BJ (cell line): ENCODE measurements around the gene TSC22D2. TPM values are rescaled to one million over a fixed set of nuclear protein-coding genes. Genes with fewer than 3 reads are reported as not detected.
"Not testable (repeated sequence)": the region's sequence is repeated elsewhere in the genome, so short reads cannot be mapped to it uniquely, and the experiment has no call there.

Source experiments
- CTCF ChIA-PET: fragments of 350-600 bp; formaldehyde crosslinking; extraction: SDS; loops from one replicate; lab custom pipeline; 2021; ENCODE audit warnings: antibody characterized with exemption, inconsistent platforms; lab: Yijun Ruan, JAX
- POLR2A ChIA-PET: fragments of 300-600 bp; sonication (Branson Sonifier 250); formaldehyde crosslinking; extraction: SDS; loops from one replicate; lab custom pipeline; 2021; ENCODE audit warnings: antibody characterized with exemption; lab: Charles Lee
- DNase-seq: peaks from one replicate; pipeline ENCODE4 v3.0.0-alpha.2; 2011; ENCODE audit warnings: low read depth
- H3K27me3 ChIP-seq: 2 replicates; pipeline ENCODE4 v1.6.0; 2011; ENCODE audit warnings: low read length; ENCODE audit not compliant: control insufficient read depth, insufficient read depth
- H3K36me3 ChIP-seq: 2 replicates; pipeline ENCODE4 v1.5.1; 2011; ENCODE audit warnings: low read length; ENCODE audit not compliant: control insufficient read depth, insufficient read depth
- H3K4me3 ChIP-seq: 2 replicates; pipeline ENCODE4 v1.5.1; 2011; ENCODE audit warnings: low read depth, mild to moderate bottlenecking, control low read depth, low read length
- polyA plus RNA-seq: library from polyadenylated mRNA; depleted of rRNA; stranded (reverse); fragments of >200 nt; gene quantifications from 2 replicates; pipeline ENCODE4 v1.2.3, GENCODE V29; 2011
- TF ChIP-seq, protein P1 (sequence below): IDR thresholded peaks from 2 replicates; pipeline ENCODE4 v1.5.1; 2011; ENCODE audit warnings: low read depth, mild to moderate bottlenecking, control low read depth, inconsistent platforms, low read length, moderate library complexity; ENCODE audit not compliant: insufficient read depth

Gene TSC22D2
- polyA plus RNA-seq, 1 experiment = 8.4 TPM

DNA sequence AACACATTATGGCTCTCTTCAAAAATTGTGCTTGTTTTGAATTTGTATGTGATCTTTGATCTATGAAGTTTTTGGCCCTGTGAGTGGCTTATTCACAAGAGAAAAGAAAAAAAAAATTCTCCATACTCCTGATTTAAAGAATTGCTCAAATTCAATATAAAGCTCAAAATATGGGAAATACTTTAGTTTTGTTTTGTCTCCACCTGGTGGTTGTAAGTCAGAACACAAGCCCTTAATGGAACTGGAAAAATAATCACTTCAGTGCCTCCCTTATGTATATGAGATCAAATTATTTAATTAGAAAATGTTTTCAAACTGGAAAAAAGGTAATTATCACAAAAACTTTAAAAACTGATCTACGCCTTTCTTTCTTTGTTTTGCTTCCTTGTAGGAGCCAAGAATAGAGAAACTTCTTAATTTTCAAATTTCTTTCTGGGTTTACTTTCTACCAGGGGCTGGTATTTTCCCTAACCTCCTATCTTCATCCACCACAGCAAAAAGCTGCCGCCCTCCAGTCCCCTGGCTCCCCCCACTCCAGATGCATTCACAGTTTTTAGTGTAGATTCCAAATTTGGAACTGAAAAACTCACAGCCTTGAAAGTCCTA, 87.6 kb downstream of the TSC22D2 start:
- ChIA-PET CTCF (interaction anchor here (0.7 to 5.3 kb wide), 24 partner anchors 9 to 559 kb away, joined by 3 to 64 read pairs (median 4); partner anchors contain the start of gene TSC22D2), POLR2A (interaction anchor here (0.6 to 1.1 kb wide), 5 partner anchors 16 to 526 kb away, joined by 3 to 7 read pairs (median 4); no protein-coding TSS in a partner anchor)
- H3K4me3 ChIP-seq = no peak overlapping the region
- H3K27me3 ChIP-seq = no peaks in the 10 kb centered on the region
- TF ChIP-seq, protein P1, sequence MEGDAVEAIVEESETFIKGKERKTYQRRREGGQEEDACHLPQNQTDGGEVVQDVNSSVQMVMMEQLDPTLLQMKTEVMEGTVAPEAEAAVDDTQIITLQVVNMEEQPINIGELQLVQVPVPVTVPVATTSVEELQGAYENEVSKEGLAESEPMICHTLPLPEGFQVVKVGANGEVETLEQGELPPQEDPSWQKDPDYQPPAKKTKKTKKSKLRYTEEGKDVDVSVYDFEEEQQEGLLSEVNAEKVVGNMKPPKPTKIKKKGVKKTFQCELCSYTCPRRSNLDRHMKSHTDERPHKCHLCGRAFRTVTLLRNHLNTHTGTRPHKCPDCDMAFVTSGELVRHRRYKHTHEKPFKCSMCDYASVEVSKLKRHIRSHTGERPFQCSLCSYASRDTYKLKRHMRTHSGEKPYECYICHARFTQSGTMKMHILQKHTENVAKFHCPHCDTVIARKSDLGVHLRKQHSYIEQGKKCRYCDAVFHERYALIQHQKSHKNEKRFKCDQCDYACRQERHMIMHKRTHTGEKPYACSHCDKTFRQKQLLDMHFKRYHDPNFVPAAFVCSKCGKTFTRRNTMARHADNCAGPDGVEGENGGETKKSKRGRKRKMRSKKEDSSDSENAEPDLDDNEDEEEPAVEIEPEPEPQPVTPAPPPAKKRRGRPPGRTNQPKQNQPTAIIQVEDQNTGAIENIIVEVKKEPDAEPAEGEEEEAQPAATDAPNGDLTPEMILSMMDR = peak; percentile 57
- no peaks in the 10 kb centered on the region for H3K36me3 ChIP-seq
- DNase-seq = no peak

DNA sequence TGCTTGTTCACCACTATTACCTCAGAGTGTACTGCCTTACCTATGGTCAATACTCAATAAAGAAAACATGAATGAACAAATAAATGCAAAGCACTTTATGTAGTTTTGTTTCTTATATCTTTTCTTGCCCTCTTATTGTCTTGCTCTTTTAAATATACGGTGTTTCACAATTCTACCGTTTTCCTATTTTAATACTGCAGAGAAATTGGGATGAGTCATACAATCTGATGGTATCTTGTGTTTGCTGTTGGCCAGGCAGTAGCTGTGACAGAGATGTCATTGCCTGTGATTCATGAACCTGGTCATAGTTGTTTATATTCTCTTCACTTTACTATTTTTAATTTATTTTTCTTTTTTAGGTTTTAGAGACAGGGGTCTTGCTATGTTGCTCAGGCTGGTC, 89.9 kb downstream of the TSC22D2 start:
- DNase-seq = peak; percentile 22
- Histone ChIP-seq H3K4me3 (no peak overlapping the region), H3K36me3 (no peaks in the 10 kb centered on the region), H3K27me3 (no peaks in the 10 kb centered on the region)
- ChIA-PET CTCF (interaction anchor here (1.4 to 5.3 kb wide), 2 partner anchors 88 to 270 kb away, joined by 4 to 64 read pairs; no protein-coding TSS in a partner anchor), POLR2A (no interaction called here)
- TF ChIP-seq, protein P1 = no peak

DNA sequence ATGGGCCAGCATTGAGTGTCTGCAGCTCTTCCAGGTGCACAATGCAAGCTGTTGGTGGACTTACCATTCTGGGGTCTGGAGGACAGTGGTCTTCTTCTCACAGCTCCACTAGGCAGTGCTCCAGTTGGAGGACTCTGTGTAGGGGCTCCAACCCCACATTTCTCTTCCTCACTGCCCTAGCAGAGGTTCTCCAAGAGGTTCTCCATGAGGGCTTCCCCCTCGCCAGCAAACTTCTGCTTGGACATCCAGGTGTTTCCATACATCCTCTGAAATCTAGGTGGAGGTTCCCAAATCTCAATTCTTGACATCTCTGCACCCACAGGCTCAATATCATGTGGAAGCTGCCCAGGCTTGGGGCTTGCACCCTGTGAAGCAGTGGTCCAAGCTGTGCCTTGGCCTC, 92.9 kb downstream of the TSC22D2 start:
- H3K27me3 ChIP-seq, POLR2A ChIA-PET, H3K36me3 ChIP-seq, H3K4me3 ChIP-seq, DNase-seq: not testable (repeated sequence)
- CTCF ChIA-PET = interaction anchor here (0.9 to 1.4 kb wide), 2 partner anchors 155 to 261 kb away, joined by 3 to 4 read pairs; no protein-coding TSS in a partner anchor

DNA sequence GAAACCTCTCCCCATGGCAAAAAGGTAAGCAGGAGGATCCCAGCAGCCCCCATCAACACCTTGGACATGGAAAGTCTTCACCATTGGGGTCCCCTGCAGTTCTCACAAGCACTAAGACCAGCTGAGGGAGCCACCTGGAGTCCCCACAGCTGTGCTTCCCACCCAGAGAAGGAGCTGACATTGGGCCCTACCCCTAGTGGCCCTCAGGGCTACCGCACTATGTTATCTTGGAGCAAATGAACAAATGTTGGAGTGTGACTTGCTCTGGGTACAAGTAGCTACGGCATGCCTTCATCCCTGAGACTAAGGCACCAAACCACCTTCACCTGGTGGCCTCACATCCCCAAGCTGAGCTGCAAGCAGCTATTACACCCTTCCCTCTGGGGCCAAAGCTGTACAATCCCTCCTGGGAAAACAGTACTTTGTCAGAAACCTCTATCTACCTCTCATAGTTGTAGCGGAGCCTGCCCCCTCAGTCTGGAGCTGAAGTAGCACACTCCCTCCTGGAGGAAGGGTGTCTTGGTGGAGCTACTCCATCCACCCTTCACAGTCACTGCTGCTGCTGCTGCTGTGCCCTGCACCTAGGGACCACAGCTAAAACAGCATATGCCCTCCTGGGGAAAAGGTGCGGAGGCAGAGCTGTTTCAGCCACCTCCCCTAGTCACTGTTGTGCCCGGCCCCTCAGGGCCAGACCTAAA, 95.5 kb downstream of the TSC22D2 start:
- H3K4me3 ChIP-seq = no peak overlapping the region
- ChIA-PET POLR2A (no interaction called here), CTCF (interaction anchor here (0.8 kb wide), 2 partner anchors 16 to 25 kb away, joined by 3 to 4 read pairs; no protein-coding TSS in a partner anchor)
- 0 out of 2 replicates have a peak, but pooled peaks cover 4% of the 10 kb centered on the region for H3K27me3 ChIP-seq
- DNase-seq = no peak
- TF ChIP-seq, protein P1 = no peak
- no peaks in the 10 kb centered on the region for H3K36me3 ChIP-seq

DNA sequence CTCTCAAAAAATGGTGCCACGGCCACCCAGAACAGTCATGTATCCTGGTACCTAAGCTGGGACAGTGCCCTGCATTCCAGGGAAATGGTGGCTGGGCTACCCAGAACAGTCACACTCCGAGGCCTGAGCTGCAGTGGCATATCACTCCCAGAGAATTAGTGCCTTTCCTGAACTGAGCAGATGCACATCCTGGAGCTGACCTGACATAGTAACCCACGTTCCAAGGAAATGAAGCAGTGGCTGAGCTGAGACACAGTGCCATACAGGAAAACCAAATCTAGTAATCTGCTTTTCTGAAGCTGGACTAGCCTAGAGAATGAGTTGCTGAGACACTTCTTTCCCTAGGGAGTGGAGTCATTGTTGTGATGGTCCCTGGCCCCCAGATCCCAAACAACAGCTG, 96.4 kb downstream of the TSC22D2 start:
- TF ChIP-seq, protein P1 = no peak
- no peak for DNase-seq
- H3K27me3 ChIP-seq = 0 out of 2 replicates have a peak, but pooled peaks cover 4% of the 10 kb centered on the region
- no peaks in the 10 kb centered on the region for H3K36me3 ChIP-seq
- POLR2A ChIA-PET = no interaction called here
- H3K4me3 ChIP-seq = no peak overlapping the region
- CTCF ChIA-PET = interaction anchor here (0.8 to 1.6 kb wide), 4 partner anchors 9 to 90 kb away, joined by 3 to 7 read pairs (median 4); no protein-coding TSS in a partner anchor
